Measurements from ENCODE around the gene DLL4. TPM values are rescaled to one million over a fixed set of nuclear protein-coding genes. Genes with fewer than 3 reads are reported as not detected.

DLL4 gene
- total RNA-seq, 1 donor from 2014 or later, result 0.54 TPM

DNA sequence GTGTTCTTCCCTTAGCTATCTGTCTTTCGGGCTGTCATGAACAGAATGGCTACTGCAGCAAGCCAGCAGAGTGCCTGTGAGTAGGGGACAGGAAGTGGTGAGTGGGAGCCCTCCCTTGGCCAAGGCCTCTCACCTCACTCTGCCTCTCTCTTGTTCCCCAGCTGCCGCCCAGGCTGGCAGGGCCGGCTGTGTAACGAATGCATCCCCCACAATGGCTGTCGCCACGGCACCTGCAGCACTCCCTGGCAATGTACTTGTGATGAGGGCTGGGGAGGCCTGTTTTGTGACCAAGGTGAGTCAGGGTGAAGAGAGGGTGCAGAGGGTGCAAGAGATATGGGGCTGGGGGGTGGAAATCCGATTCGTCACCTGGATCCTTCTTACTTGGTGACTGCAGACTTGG, 3.0 kb downstream of the DLL4 start:
- no peak overlapping the region for H3K4me3 Mint-ChIP-seq (ENCODE audit: unreplicated experiment)
- H3K9me3 Mint-ChIP-seq (ENCODE audit: unreplicated experiment), result no peaks in the 10 kb centered on the region
- no peak for DNase-seq (ENCODE audit: extremely low spot score, unreplicated experiment)
- TF ChIP-seq, protein P1, sequence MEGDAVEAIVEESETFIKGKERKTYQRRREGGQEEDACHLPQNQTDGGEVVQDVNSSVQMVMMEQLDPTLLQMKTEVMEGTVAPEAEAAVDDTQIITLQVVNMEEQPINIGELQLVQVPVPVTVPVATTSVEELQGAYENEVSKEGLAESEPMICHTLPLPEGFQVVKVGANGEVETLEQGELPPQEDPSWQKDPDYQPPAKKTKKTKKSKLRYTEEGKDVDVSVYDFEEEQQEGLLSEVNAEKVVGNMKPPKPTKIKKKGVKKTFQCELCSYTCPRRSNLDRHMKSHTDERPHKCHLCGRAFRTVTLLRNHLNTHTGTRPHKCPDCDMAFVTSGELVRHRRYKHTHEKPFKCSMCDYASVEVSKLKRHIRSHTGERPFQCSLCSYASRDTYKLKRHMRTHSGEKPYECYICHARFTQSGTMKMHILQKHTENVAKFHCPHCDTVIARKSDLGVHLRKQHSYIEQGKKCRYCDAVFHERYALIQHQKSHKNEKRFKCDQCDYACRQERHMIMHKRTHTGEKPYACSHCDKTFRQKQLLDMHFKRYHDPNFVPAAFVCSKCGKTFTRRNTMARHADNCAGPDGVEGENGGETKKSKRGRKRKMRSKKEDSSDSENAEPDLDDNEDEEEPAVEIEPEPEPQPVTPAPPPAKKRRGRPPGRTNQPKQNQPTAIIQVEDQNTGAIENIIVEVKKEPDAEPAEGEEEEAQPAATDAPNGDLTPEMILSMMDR (IDR thresholded peaks at IDR 0.05), result no peak
- peaks cover 40% of the 10 kb centered on the region for H3K27me3 Mint-ChIP-seq (ENCODE audit: unreplicated experiment)
- H3K27ac Mint-ChIP-seq (ENCODE audit: unreplicated experiment), result no peak overlapping the region
- H3K36me3 Mint-ChIP-seq (ENCODE audit: unreplicated experiment), result no peaks in the 10 kb centered on the region
- peaks cover 31% of the 10 kb centered on the region for H3K4me1 Mint-ChIP-seq (ENCODE audit: unreplicated experiment)

DNA sequence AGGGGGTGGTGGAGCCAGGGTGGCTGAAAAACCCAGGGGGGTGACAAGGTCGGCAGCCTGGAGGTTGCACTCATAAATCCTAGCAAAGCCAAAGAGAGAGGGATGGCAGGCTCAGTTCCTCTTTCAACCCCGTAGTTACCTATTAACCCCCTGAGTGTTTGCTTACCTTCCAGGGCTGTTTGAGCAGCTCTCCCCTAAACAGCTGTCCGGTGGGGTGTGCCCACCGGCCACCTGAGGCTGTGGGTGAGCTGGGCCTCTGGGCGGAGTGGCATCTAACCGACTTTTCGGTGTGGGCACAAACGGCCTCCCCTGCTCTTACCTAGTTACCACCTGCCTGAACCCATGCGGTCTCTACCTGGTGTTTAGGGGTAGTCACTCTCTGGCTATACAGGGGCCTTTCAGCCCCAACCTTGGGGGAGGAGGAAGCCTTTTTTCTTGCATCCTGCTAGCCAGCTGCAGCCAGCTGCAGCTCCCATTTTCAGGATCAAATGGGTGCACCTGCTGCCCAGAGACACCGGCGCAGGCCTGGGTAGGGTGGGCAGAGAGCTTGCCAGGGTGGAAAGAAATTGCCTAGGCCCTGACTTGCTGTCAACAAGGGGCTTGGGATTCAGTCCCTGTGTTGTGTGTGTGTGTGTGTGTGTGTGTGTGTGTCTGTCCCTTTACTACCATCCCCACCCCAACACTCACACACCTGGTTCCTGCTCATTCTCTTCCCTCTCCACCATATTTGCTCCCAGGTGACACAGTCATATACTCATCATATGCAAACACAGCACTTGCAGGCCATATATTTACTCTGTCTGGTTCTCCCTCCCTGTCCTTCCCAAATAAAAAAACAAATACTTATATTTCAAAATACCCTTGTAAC, 3.7 kb downstream of the DLL4 start:
- Mint-ChIP-seq H3K9me3 (ENCODE audit: unreplicated experiment) (no peaks in the 10 kb centered on the region), H3K4me3 (ENCODE audit: unreplicated experiment) (no peak overlapping the region), H3K27ac (ENCODE audit: unreplicated experiment) (no peak overlapping the region), H3K36me3 (ENCODE audit: unreplicated experiment) (no peaks in the 10 kb centered on the region), H3K4me1 (ENCODE audit: unreplicated experiment) (peaks cover 32% of the 10 kb centered on the region), H3K27me3 (ENCODE audit: unreplicated experiment) (peaks cover 38% of the 10 kb centered on the region)
- no peak for DNase-seq (ENCODE audit: extremely low spot score, unreplicated experiment)
- TF ChIP-seq, protein P1 (IDR thresholded peaks at IDR 0.05), result no peak

DNA sequence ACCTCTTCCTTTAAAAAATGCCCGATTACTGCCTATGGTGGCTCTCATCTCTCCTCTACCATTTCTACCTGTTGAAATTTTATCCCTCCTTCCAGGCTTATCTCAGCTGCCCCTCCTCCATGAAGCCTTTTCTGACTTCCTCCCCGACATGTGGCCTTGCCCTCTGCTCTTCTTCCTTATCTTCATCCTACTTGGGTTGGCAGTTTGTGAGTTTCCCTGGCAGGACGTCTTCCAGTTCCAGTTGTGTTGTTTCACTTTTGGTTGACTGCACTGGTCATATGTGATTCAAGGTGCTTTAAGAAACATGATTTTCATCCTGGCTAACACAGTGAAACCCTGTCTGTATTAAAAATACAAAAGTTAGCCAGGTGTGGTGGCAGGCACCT, 4.4 kb downstream of the DLL4 start:
- no peaks in the 10 kb centered on the region for H3K9me3 Mint-ChIP-seq (ENCODE audit: unreplicated experiment)
- peaks cover 34% of the 10 kb centered on the region for H3K27me3 Mint-ChIP-seq (ENCODE audit: unreplicated experiment)
- no peak for DNase-seq (ENCODE audit: extremely low spot score, unreplicated experiment)
- H3K27ac Mint-ChIP-seq (ENCODE audit: unreplicated experiment), result no peak overlapping the region
- peaks cover 29% of the 10 kb centered on the region for H3K4me1 Mint-ChIP-seq (ENCODE audit: unreplicated experiment)
- H3K4me3 Mint-ChIP-seq (ENCODE audit: unreplicated experiment), result no peak overlapping the region
- H3K36me3 Mint-ChIP-seq (ENCODE audit: unreplicated experiment), result no peaks in the 10 kb centered on the region
- TF ChIP-seq, protein P1 (IDR thresholded peaks at IDR 0.05), result no peak

DNA sequence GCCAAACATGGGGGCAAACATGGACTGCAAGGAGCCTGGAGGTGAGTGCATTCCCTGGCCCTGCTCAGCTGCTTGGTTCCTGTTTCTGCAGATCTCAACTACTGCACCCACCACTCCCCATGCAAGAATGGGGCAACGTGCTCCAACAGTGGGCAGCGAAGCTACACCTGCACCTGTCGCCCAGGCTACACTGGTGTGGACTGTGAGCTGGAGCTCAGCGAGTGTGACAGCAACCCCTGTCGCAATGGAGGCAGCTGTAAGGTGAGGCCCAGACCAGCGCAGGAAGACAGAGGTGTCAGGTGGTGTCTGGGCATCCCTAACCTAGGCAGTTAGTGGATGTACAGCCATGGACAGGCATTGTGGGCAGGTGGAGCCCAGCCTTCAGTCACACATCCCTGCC, 5.3 kb downstream of the DLL4 start:
- H3K27ac Mint-ChIP-seq (ENCODE audit: unreplicated experiment), result no peak overlapping the region
- TF ChIP-seq, protein P1 (IDR thresholded peaks at IDR 0.05), result no peak
- H3K9me3 Mint-ChIP-seq (ENCODE audit: unreplicated experiment), result no peaks in the 10 kb centered on the region
- H3K4me3 Mint-ChIP-seq (ENCODE audit: unreplicated experiment), result no peak overlapping the region
- DNase-seq (ENCODE audit: extremely low spot score, unreplicated experiment), result no peak
- peaks cover 21% of the 10 kb centered on the region for H3K4me1 Mint-ChIP-seq (ENCODE audit: unreplicated experiment)
- H3K36me3 Mint-ChIP-seq (ENCODE audit: unreplicated experiment), result no peaks in the 10 kb centered on the region
- H3K27me3 Mint-ChIP-seq (ENCODE audit: unreplicated experiment), result peaks cover 31% of the 10 kb centered on the region

DNA sequence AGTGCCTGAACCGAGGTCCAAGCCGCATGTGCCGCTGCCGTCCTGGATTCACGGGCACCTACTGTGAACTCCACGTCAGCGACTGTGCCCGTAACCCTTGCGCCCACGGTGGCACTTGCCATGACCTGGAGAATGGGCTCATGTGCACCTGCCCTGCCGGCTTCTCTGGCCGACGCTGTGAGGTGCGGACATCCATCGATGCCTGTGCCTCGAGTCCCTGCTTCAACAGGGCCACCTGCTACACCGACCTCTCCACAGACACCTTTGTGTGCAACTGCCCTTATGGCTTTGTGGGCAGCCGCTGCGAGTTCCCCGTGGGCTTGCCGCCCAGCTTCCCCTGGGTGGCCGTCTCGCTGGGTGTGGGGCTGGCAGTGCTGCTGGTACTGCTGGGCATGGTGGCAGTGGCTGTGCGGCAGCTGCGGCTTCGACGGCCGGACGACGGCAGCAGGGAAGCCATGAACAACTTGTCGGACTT, 7.1 kb downstream of the DLL4 start:
- Mint-ChIP-seq H3K4me3 (ENCODE audit: unreplicated experiment) (no peak overlapping the region), H3K36me3 (ENCODE audit: unreplicated experiment) (no peaks in the 10 kb centered on the region), H3K9me3 (ENCODE audit: unreplicated experiment) (no peaks in the 10 kb centered on the region), H3K27me3 (ENCODE audit: unreplicated experiment) (peaks cover 15% of the 10 kb centered on the region), H3K4me1 (ENCODE audit: unreplicated experiment) (peaks cover 18% of the 10 kb centered on the region), H3K27ac (ENCODE audit: unreplicated experiment) (no peak overlapping the region)
- DNase-seq (ENCODE audit: extremely low spot score, unreplicated experiment), result no peak
- TF ChIP-seq, protein P1 (IDR thresholded peaks at IDR 0.05), result no peak
